B cell (primary cell): ENCODE data around the gene RHOBTB1. TPM values are rescaled to one million over a fixed set of nuclear protein-coding genes. Genes with fewer than 3 reads are reported as not detected.

Experiments used
- ATAC-seq: fragments of 200-7000 bp; cut with Tn5 transposase; one replicate; pipeline ENCODE4 v1.10.0; 2021; ENCODE audit warnings: low read depth, mild to moderate bottlenecking, moderate number of reproducible peaks, moderate library complexity
- CTCF ChIA-PET: fragments of 350-600 bp; sonication (Branson Sonifier 250); formaldehyde crosslinking; loops from one replicate; lab custom pipeline; 2021; ENCODE audit warnings: antibody characterized with exemption, inconsistent platforms; lab: Charles Lee
- POLR2A ChIA-PET: fragments of 350-600 bp; sonication (Branson Sonifier 250); formaldehyde crosslinking; loops from one replicate; lab custom pipeline; 2021; ENCODE audit warnings: antibody characterized with exemption; lab: Charles Lee
- DNase-seq: peaks from one replicate; pipeline ENCODE4 v3.0.0; 2013
- H2AFZ ChIP-seq: 2 replicates; pipeline ENCODE4 v1.6.1; 2012; ENCODE audit warnings: mild to moderate bottlenecking, low read depth, low read length; ENCODE audit not compliant: insufficient read depth, poor library complexity, severe bottlenecking
- H3K27ac ChIP-seq, 2 donors: 1 replicate in 1 of 2; 2 replicates in 1 of 2; pipeline ENCODE4 v1.5.1; 2012 to 2013; ENCODE audit warnings: low read length in 2 of 2, mild to moderate bottlenecking in 2 of 2, moderate library complexity in 1 of 2
- H3K27me3 ChIP-seq, 4 experiments: fragments of 200-600 bp in 1 of 4; sonication (generic) in 1 of 4; replicated peaks in 1 of 4; 1 replicate in 2 of 4; 2 replicates in 2 of 4; pipeline versions ENCODE4 v1.6.1 to v1.7.0; 2013 to 2016; ENCODE audit warnings: low read length in 3 of 4, mild to moderate bottlenecking in 2 of 4, mixed read lengths in 1 of 4, moderate library complexity in 1 of 4; ENCODE audit not compliant: insufficient read depth in 4 of 4, control insufficient read depth in 3 of 4; ENCODE audit errors: control extremely low read depth in 1 of 4
- H3K36me3 ChIP-seq, 2 experiments: replicated peaks in 1 of 2; 1 replicate in 1 of 2; 2 replicates in 1 of 2; pipeline versions ENCODE4 v1.6.1 to v1.7.1; 2013; ENCODE audit warnings: low read length in 1 of 2; ENCODE audit not compliant: insufficient read depth in 2 of 2, control insufficient read depth in 1 of 2; ENCODE audit errors: control extremely low read depth in 1 of 2, extremely low read depth in 1 of 2
- H3K4me1 ChIP-seq, 2 donors: fragments of 200-600 bp in 1 of 2; sonication (generic) in 1 of 2; 1 replicate in 1 of 2; 2 replicates in 1 of 2; pipeline versions ENCODE4 v1.5.1 to v1.6.1; 2013 to 2017; ENCODE audit warnings: low read length in 2 of 2; ENCODE audit not compliant: control insufficient read depth in 2 of 2, insufficient read depth in 2 of 2
- H3K4me2 ChIP-seq: replicated peaks from 2 replicates; pipeline ENCODE3; 2012; ENCODE audit warnings: mild to moderate bottlenecking, low read depth, low read length; ENCODE audit not compliant: poor library complexity, severe bottlenecking
- H3K4me3 ChIP-seq, 5 experiments: fragments of 200-600 bp in 1 of 5; sonication (generic) in 1 of 5; 1 replicate in 3 of 5; 2 replicates in 2 of 5; pipeline versions ENCODE4 v1.5.1 to v1.7.0; 2011 to 2016; ENCODE audit warnings: low read length in 4 of 5, mild to moderate bottlenecking in 4 of 5, low read depth in 2 of 5, control low read depth in 1 of 5, moderate library complexity in 1 of 5; ENCODE audit not compliant: insufficient read depth in 1 of 5; ENCODE audit errors: control extremely low read depth in 1 of 5, extremely low read depth in 1 of 5
- H3K79me2 ChIP-seq: fragments of 200-600 bp; sonication (generic); one replicate; pipeline ENCODE4 v1.6.0; 2016; ENCODE audit warnings: low read length; ENCODE audit not compliant: control insufficient read depth, insufficient read depth
- H3K9ac ChIP-seq: fragments of 200-600 bp; sonication (generic); 2 replicates; pipeline ENCODE4 v1.6.1; 2017; ENCODE audit warnings: mild to moderate bottlenecking, low read length, moderate library complexity
- H3K9me3 ChIP-seq, 3 donors: one replicate each; pipeline versions ENCODE4 v1.6.1 to v1.7.1; 2013; ENCODE audit warnings: low read length in 2 of 3; ENCODE audit not compliant: control insufficient read depth in 2 of 3, insufficient read depth in 1 of 3; ENCODE audit errors: control extremely low read depth in 1 of 3
- H4K20me1 ChIP-seq: 2 replicates; pipeline ENCODE4 v1.6.0; 2012; ENCODE audit warnings: mild to moderate bottlenecking, low read length; ENCODE audit not compliant: insufficient read depth, control insufficient read depth, poor library complexity, severe bottlenecking
- H3K27ac Mint-ChIP-seq: one replicate; pipeline ENCODE4 v1.8.0; 2021; ENCODE audit warnings: mixed read lengths
- H3K27me3 Mint-ChIP-seq: one replicate; pipeline ENCODE4 v1.8.0; 2021; ENCODE audit warnings: mixed read lengths
- H3K4me1 Mint-ChIP-seq: one replicate; pipeline ENCODE4 v1.8.0; 2021; ENCODE audit warnings: mixed read lengths
- H3K4me3 Mint-ChIP-seq: one replicate; pipeline ENCODE4 v1.8.0; 2021; ENCODE audit warnings: mixed read lengths
- H3K9me3 Mint-ChIP-seq: one replicate; pipeline ENCODE4 v1.8.0; 2022; ENCODE audit warnings: mixed read lengths; ENCODE audit not compliant: insufficient read depth
- CTCF ChIP-seq: fragments of 200-600 bp; IDR thresholded peaks from one replicate; pipeline ENCODE4 v1.8.0; 2022; ENCODE audit warnings: antibody characterized with exemption, mild to moderate bottlenecking
- EZH2 ChIP-seq: IDR thresholded peaks from 2 replicates; pipeline ENCODE4 v1.6.1; 2012; ENCODE audit warnings: borderline replicate concordance, low read depth, mild to moderate bottlenecking, moderate library complexity, low read length; ENCODE audit not compliant: insufficient read depth, poor library complexity, severe bottlenecking
- WGBS: methylation state at CpG from one replicate; pipeline ENCODE4 v1.1.5; 2013; ENCODE audit warnings: missing lambda C conversion rate; ENCODE audit not compliant: insufficient coverage; 5-methylcytosine and 5-hydroxymethylcytosine counted together
- intact Hi-C: fragments of 100-400 bp; cut with micrococcal nuclease; formaldehyde crosslinking; loops from one replicate; pipeline ENCODE4 v1.10.0; 2022
- polyA plus RNA-seq: library from polyadenylated mRNA; depleted of rRNA; stranded (reverse); fragments of >200 nt; gene quantifications from 2 replicates; pipeline ENCODE4 v1.2.3, GENCODE V29; 2012
- total RNA-seq, 2 donors: library from RNA; stranded (reverse); fragments of 120-200 nt in 1 of 2; gene quantifications; 1 replicate in 1 of 2; 2 replicates in 1 of 2; pipeline versions ENCODE4 v1.2.3 to v1.2.4, GENCODE V29; 2013 to 2022

Gene RHOBTB1
- total and polyA plus RNA-seq, 2 donors (not counting 1 experiment from before 2014, with no cell fraction given) = 0.07 to 0.60 TPM

- H3K27ac Mint-ChIP-seq = no peak overlapping the region
- intact Hi-C loops = no loop called here
- POLR2A ChIA-PET = no interaction called here
Observed at GRCh38 chr10:60825520-60825919, 118.5 kb downstream of the RHOBTB1 start.

GRCh38 chr10:60823324-60823723 is 120.7 kb downstream of the RHOBTB1 start:
- H3K27me3 ChIP-seq = peaks cover 0 to 4% (median 0%) of the 10 kb centered on the region in 4 experiments
- H3K4me3 ChIP-seq = no peak overlapping the region
- H3K27ac Mint-ChIP-seq = no peak overlapping the region
- peaks cover 12% of the 10 kb centered on the region for H3K27me3 Mint-ChIP-seq
- no peaks in the 10 kb centered on the region for H3K9me3 Mint-ChIP-seq
- H2AFZ ChIP-seq = no peak overlapping the region
- no peaks in the 10 kb centered on the region for H3K4me1 Mint-ChIP-seq
- ChIA-PET CTCF (interaction anchor here (0.7 to 1.5 kb wide), 2 partner anchors 141 to 197 kb away, joined by 3 to 4 read pairs; no protein-coding TSS in a partner anchor), POLR2A (no interaction called here)
- DNase-seq (no peak), ATAC-seq (no peak)
- no peak overlapping the region for H3K4me3 Mint-ChIP-seq
- WGBS = no CpG with 5 or more reads among the region's 1 CpG
- H3K36me3 ChIP-seq = no peaks in the 10 kb centered on the region
- no peak overlapping the region for H3K4me2 ChIP-seq
- TF ChIP-seq EZH2 (no peak), CTCF (no peak)
- H3K4me1 ChIP-seq = no peaks in the 10 kb centered on the region
- no peaks in the 10 kb centered on the region for H3K79me2 ChIP-seq
- H4K20me1 ChIP-seq = no peaks in the 10 kb centered on the region
- intact Hi-C loops = no loop called here
- no peaks in the 10 kb centered on the region for H3K9me3 ChIP-seq
- H3K9ac ChIP-seq = no peak overlapping the region
- H3K27ac ChIP-seq = no peak overlapping the region

More at GRCh38 chr10:60825520-60825919, 118.5 kb downstream of the RHOBTB1 start:
- peaks cover 0 to 4% (median 0%) of the 10 kb centered on the region in 4 experiments for H3K27me3 ChIP-seq
- no peak overlapping the region for H3K4me3 ChIP-seq
- no peaks in the 10 kb centered on the region for H3K9me3 ChIP-seq
- no peak overlapping the region for H3K9ac ChIP-seq
- no peaks in the 10 kb centered on the region for H3K79me2 ChIP-seq
- H3K27ac ChIP-seq = no peak overlapping the region
- H4K20me1 ChIP-seq = no peaks in the 10 kb centered on the region
- H3K36me3 ChIP-seq = no peaks in the 10 kb centered on the region
- DNase-seq (no peak), ATAC-seq (no peak)
- WGBS = 78% methylated on average over 3 of the region's 4 CpGs
- Mint-ChIP-seq H3K9me3 (no peaks in the 10 kb centered on the region), H3K27me3 (peaks cover 15% of the 10 kb centered on the region), H3K4me1 (no peaks in the 10 kb centered on the region), H3K4me3 (no peak overlapping the region)
- no peaks in the 10 kb centered on the region for H3K4me1 ChIP-seq
- CTCF ChIA-PET = interaction anchor here (0.8 to 2.1 kb wide), 3 partner anchors 9 to 141 kb away, joined by 3 to 5 read pairs (median 3); no protein-coding TSS in a partner anchor
- no peak overlapping the region for H2AFZ ChIP-seq
- TF ChIP-seq CTCF = no peak
- TF ChIP-seq EZH2 = no peak
- H3K4me2 ChIP-seq = no peak overlapping the region
